IMR-90 (cell line): ENCODE results near the gene ELMOD3.

Source experiments
- NFE2L2 ChIP-seq: fragments of 150-350 bp; IDR thresholded peaks from 2 replicates; pipeline ENCODE4 v1.6.1; 2016; ENCODE audit warnings: low read depth, mild to moderate bottlenecking, low read length
- POLR2A ChIP-seq: IDR thresholded peaks from 2 replicates; pipeline ENCODE4 v1.6.1; 2012; ENCODE audit warnings: mild to moderate bottlenecking, low read depth, low read length
- RAD21 ChIP-seq: IDR thresholded peaks from 2 replicates; pipeline ENCODE4 v1.6.1; 2012; ENCODE audit warnings: low read length, improper control_type of control experiment
- TF ChIP-seq, protein P1 (sequence below): conservative IDR thresholded peaks from 2 replicates; pipeline ENCODE4 v1.5.1; 2012; ENCODE audit warnings: mild to moderate bottlenecking, low read depth, low read length, improper control_type of control experiment
- TF ChIP-seq, protein P2 (sequence below): fragments of 150-350 bp; IDR thresholded peaks from 2 replicates; pipeline ENCODE4 v1.6.1; 2017; ENCODE audit warnings: mild to moderate bottlenecking, antibody characterized with exemption, low read length, low read depth

DNA sequence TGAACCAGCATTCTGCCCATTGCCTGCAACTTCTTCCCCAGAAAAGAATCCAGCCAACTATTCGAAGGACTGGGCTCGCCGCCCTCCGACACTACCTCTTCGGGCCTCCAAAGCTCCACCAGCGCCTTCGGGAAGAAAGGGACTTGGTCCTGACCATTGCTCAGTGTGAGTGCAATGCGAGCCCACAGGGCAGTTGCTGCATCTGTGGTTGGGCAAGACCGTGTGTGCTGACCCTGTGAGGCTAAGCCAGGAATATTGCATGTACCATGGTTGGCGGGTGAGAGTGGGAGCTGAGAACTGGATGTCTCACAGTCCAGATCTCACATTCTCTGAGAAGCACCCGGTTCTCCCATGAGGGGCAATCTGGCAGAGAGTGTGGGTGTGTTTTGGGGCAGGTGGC, 16.5 kb downstream of the ELMOD3 start:
- TF ChIP-seq, protein P1, sequence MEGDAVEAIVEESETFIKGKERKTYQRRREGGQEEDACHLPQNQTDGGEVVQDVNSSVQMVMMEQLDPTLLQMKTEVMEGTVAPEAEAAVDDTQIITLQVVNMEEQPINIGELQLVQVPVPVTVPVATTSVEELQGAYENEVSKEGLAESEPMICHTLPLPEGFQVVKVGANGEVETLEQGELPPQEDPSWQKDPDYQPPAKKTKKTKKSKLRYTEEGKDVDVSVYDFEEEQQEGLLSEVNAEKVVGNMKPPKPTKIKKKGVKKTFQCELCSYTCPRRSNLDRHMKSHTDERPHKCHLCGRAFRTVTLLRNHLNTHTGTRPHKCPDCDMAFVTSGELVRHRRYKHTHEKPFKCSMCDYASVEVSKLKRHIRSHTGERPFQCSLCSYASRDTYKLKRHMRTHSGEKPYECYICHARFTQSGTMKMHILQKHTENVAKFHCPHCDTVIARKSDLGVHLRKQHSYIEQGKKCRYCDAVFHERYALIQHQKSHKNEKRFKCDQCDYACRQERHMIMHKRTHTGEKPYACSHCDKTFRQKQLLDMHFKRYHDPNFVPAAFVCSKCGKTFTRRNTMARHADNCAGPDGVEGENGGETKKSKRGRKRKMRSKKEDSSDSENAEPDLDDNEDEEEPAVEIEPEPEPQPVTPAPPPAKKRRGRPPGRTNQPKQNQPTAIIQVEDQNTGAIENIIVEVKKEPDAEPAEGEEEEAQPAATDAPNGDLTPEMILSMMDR = no peak
- TF ChIP-seq POLR2A (no peak), NFE2L2 (no peak), RAD21 (no peak)
- TF ChIP-seq, protein P2, sequence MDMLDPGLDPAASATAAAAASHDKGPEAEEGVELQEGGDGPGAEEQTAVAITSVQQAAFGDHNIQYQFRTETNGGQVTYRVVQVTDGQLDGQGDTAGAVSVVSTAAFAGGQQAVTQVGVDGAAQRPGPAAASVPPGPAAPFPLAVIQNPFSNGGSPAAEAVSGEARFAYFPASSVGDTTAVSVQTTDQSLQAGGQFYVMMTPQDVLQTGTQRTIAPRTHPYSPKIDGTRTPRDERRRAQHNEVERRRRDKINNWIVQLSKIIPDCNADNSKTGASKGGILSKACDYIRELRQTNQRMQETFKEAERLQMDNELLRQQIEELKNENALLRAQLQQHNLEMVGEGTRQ = no peak
